ENCODE measurements around the gene CD93. TPM values are rescaled to one million over a fixed set of nuclear protein-coding genes. Genes with fewer than 3 reads are reported as not detected.

Gene CD93
- total RNA-seq (10 to 100 TPM; 29.6 to 85.0 (median 40.0) TPM), polyA plus RNA-seq (10 to 100 TPM; 12.7 to 24.9 TPM)
- long read RNA-seq, donor 1, full-length matches to known transcripts: 23 of 41 reads
- long read RNA-seq, donor 1, partial matches to known transcripts: 0 of 41 reads
- long read RNA-seq, donor 1, other reads (novel, unspliced or antisense): 18 of 41 reads
- long read RNA-seq, donor 2, full-length matches to known transcripts: 20 of 36 reads
- long read RNA-seq, donor 2, partial matches to known transcripts: 0 of 36 reads
- long read RNA-seq, donor 2, other reads (novel, unspliced or antisense): 16 of 36 reads
- long read RNA-seq, donor 3, full-length matches to known transcripts: 53 of 123 reads
- long read RNA-seq, donor 3, partial matches to known transcripts: 0 of 123 reads
- long read RNA-seq, donor 3, other reads (novel, unspliced or antisense): 70 of 123 reads

DNA sequence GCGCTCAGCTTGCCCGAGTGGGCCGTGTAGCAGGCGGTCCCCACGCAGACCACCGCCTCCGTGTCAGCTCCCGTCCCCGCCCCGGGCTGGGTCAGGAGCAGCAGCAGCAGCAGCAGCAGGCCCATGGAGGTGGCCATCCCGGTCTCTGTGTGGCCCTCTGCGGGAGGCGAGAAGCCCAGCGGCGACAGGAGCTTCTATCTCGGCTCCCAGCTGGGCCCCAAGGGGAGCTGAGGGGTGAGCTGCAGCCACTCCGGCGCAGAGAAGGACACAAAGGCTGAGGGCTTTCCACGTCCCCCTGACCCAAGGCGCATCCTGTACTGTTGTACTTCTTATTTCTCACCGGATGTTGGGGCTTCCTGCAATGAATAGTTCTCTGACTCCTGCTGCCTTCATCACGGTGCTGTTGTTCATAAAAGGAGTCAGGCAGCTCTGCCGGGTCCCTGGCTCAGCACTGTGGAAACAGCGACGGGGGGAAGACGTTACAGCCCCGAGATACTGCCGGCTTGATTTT is at the start of gene CD93:
Gene CD93, minus strand, starts transcription at position 269 of the 511 bp plus-strand sequence. Its CDS starts 132 bp downstream, at position 137.
- H3K4me3 ChIP-seq: peak within 1 kb of the TSS; percentile 47 to 73 (median 58)
- 31 to 46% methylated on average over 28 of the region's 28 CpGs for WGBS, 2 donors
- peak; percentile 58 to 78 for DNase-seq
- intact Hi-C loops (cut with DNase I): loop anchor here in 3 of 10 donors (1.0 to 5.0 kb wide), 4 partner anchors 18 to 56 kb away; no protein-coding TSS in a partner anchor
- H3K9me3 ChIP-seq: no peaks in the 10 kb centered on the region
- H3K4me1 ChIP-seq: peaks cover 0 to 49% (median 36%) of the 10 kb centered on the region in 9 donors
- H3K27ac ChIP-seq: peak within 1 kb of the TSS; percentile 91 to 99 (median 97)
- no peaks in the 10 kb centered on the region for H3K27me3 ChIP-seq
- TF ChIP-seq CTCF (IDR thresholded peaks at IDR 0.05): no peak
- H3K36me3 ChIP-seq: peaks cover 0 to 18% (median 0%) of the 10 kb centered on the region in 9 donors
- peak; percentile 68 to 82 (median 77) for ATAC-seq

DNA sequence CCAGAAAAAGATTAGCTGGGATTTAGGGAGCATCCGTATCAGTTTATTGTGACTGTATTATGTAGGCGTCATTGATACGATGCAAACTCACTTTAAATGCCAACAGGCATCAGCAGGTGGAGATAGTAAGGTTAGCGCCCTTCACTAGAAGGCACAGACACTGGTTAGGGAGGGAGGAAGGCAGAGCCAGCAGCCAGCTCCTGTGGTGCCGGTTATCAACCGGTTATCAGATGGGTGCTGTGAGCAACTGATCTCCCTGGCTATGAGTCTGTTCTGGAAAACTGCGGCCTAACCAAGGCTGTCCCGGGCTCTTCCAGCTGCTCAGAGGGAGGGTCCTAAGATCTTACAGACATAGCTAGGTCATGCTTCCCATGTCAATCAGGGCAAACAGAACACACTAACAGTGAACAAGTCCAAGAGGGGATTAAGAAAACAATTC is 47.5 kb upstream of the CD93 start:
- 58 to 68% methylated on average over 8 of the region's 8 CpGs for WGBS, 2 donors
- intact Hi-C loops (cut with DNase I): loop anchor here in 3 of 10 donors (2.0 to 5.0 kb wide), 4 partner anchors 46 to 83 kb away; partner anchors contain the start of gene CD93 (in 1 of the 3)
- peaks cover under 1 to 76% (median 47%) of the 10 kb centered on the region in 9 donors for H3K4me1 ChIP-seq

GRCh38 chr20:23132930-23133559 is 46.9 kb upstream of the CD93 start:
- Histone ChIP-seq H3K36me3 (no peaks in the 10 kb centered on the region), H3K4me3 (no peak overlapping the region), H3K9me3 (no peaks in the 10 kb centered on the region), H3K27ac (peak overlapping the region; percentile 9 to 88 (median 76)), H3K27me3 (no peaks in the 10 kb centered on the region), H3K4me1 (peaks cover 2 to 79% (median 52%) of the 10 kb centered on the region in 9 donors)
- 49 to 66% methylated on average over 7 of the region's 7 CpGs for WGBS, 2 donors
- intact Hi-C loops (cut with DNase I): loop anchor here in 3 of 10 donors (2.0 to 5.0 kb wide), 4 partner anchors 46 to 82 kb away; partner anchors contain the start of gene CD93 (in 1 of the 3)
- peak; percentile 65 to 80 for DNase-seq
- peak; percentile 72 to 94 (median 84) for ATAC-seq
- no peak for TF ChIP-seq CTCF (IDR thresholded peaks at IDR 0.05)

More for the DNA sequence above, 47.5 kb upstream of the CD93 start:
- H3K27ac ChIP-seq: peak overlapping the region in 9 of 10 donors; percentile 45 to 88 (median 75)
- no peak overlapping the region for H3K4me3 ChIP-seq
- ATAC-seq: peak in 1 of 8 donors; percentile 4
- no peak for TF ChIP-seq CTCF (IDR thresholded peaks at IDR 0.05)
- H3K27me3 ChIP-seq: no peaks in the 10 kb centered on the region
- no peaks in the 10 kb centered on the region for H3K36me3 ChIP-seq
- no peak for DNase-seq
- no peaks in the 10 kb centered on the region for H3K9me3 ChIP-seq
